HG02678 (cell line): ENCODE measurements around the gene KCNIP2.
A peak's percentile ranks its signal among the peaks of the same experiment; 100 is the strongest.

Source experiments
- ATAC-seq: cut with Tn5 transposase; IDR thresholded peaks from one replicate; pipeline ENCODE4 v1.9.1; 2021; ENCODE audit warnings: mild to moderate bottlenecking, moderate library complexity; ENCODE audit not compliant: unreplicated experiment

KCNIP2 gene

DNA sequence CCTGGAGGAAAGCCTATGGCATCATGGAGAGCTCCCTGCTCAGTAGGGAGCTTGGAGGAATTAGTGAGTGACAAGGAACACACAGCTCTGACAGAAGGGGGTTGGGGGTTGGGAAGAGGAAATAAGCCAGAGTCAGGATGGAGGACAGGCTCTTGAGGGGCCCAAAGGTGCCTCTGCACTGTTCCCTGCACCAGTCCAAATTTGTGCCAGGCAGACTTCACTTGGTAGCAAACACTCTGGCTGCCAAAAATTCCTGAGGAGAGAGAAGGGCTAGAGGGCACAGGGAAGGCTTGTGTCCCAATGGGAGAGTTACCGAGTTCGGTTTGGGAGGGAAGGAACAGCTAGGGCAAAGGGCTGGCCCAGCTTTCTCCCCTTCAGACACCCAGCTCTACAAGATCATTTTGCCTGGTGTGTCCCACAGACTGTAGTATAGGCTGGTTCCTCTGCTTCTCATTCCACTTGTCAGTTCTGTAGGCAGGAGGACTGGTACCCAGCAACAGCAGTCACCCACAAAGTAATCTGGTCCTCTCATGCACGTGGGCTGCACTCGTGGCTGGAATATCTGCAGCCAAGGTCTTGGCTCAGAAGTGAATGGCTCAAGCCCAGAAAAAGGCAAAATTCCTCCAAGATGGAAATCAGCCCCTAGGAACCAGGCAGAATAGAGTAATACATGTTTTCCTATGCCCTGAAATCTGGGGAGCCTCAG is 8.0 kb upstream of the KCNIP2 start:
- no peak for ATAC-seq

DNA sequence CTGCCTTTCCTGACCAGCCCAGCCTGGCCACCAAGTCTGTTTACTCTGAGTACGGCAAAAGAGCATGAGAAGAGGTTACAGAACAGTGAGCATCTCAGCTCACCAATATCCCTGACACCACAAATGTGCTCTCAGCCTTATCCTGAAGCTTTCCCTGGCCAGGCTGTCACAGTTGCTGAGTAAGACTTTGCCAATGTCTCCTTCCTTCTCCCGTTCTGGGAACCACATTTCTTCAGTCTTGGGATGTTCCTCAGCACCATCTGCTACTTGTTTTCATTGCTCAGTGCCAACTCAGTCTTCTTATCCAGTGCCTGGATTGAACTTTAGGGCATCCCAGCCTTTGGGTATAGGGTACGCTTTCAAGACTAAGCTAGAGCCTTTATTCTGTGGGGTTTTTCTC is 7.1 kb upstream of the KCNIP2 start:
- no peak for ATAC-seq

DNA sequence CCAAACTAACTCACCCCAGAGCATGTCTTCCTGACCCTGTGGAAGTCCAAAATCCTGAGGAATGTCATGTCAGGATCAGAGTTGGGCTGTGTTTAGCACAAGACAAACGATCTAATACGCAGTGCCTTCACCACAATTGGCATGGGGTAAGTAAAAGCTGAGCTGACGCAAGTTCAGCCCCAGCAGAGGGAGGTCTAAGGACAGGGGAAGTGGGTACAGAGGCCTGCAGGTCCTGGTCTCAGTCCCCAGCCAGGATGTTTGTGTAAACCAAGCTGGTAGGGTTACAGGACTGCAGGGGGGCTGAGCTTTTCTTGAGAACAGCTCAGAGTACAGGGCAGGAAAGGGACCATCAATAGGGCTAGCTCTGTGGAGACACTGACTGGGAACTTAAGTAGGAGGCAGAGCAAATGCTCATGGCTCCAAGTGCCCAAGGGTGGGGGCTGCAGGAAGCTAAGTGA is 5.3 kb upstream of the KCNIP2 start:
- ATAC-seq = no peak

DNA sequence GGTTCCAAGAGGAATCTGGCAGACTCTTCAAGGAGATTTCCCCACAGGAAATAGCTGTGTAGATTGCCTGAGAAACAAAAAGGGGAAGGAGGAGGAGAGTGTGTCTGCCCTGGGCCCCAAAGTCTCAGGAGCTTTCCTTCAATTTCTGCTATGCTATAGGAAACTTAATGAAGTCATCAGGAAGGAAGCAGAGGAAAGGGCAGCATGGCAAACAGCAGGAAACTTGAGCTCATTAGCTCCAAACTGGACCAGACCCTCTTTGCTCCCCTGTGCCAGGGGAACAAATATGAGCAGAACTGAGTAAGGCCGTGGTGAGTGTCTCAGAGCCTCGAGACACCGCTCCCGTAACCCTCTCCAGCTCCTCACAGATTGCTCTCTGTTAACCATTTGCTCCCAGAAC is 4.8 kb upstream of the KCNIP2 start:
- ATAC-seq = no peak

DNA sequence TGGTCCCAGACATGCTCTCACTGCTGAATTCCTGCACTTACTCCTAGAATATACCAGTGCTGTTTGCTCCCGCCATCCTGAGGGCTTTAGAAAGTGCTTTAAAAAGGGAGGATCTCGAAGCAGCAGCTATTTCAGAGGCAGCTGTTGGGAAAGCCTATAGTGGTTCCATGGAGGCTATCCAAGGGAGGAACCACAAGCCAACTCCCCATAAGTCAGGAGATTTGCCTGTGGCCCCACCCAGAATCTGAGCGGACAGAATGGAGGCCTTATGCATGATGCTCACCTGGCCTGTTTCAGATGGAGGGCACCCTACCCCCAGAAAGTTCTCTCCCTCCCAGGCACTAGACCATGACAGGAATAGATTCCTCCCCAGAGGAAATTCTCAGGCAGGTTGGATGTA is 2.3 kb upstream of the KCNIP2 start:
- no peak for ATAC-seq

DNA sequence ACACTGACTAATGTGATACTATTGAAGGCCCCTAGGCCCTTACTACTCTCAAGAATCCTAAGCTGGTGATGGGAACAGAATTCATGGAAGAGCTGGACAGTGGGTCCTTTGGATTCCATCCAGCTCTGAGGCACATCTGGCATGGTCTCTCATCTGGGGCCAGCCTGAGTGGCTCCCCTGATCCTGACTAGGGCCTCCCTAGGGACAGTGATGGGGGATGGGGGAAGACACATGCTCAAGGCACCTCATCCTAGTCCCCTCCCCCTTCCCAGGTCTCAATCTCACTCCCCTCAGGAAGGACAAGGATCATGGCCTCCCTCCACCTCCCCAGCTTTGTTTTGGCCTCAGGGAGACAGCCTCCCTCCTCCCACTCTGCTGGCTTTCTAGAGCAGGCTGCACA is 1.8 kb downstream of the KCNIP2 start:
- no peak for ATAC-seq

DNA sequence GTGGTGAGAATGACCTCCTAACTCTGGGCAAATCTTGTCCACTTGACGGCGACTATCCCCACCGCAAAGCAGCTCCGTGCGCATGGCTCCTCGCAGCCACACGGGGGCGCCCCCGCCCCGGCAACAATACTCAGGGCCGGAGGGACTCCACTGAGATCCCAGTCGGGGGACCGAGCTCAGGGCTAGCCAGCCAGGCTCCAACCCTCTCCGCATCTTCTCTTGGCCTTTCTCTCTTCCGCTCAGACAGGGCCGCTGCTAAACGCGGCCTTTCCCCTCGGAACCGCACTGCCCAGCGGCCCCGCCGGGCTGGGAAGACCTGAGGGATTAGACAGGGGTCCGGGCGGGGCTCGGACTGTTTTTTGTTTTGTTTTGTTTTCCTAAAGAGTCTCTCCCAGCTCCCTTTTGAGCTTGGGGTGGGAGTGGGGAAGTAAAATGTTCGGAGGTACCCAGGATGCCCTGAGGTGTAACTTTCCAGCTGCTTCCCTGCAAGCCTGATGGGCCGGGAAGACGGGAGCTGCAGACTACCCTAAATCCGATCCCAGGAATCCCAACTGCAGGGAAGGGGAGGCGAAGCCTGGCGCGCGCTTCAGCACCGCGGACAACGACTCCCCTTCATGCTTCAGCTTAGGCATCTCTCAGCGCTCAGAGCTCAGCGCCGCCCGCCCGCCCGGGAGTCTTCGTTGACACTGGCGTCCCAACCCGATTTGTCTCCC is 2.7 kb downstream of the KCNIP2 start:
- peak; percentile 75 for ATAC-seq

DNA sequence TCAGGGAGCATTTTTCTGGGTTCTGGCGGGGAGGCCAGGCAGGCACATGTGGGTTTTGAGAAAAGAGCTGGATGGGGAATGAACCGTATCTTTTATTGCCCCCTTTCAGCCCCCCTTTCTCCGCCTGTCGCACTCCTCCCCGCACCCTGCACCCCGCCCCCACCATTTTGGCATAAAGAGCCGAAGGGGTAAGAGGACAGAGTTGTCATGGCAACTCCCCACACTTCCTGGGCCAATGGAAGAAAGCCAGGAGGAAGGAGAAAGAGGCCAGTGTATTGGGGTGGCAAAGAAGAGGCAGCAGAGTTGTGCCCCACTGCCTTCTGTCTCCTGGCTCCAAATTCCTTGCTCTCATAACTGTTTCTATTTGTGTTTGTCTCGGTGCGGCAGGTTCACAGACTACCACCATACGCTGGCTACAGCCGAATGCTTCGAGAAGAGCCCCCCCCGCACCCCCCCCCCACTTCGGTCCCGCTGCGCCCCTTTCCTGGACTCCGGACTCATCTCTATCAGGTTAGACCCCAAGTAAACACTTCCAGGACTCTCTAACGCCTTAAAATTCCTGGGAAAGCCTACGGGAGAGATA is 3.4 kb downstream of the KCNIP2 start:
- no peak for ATAC-seq

DNA sequence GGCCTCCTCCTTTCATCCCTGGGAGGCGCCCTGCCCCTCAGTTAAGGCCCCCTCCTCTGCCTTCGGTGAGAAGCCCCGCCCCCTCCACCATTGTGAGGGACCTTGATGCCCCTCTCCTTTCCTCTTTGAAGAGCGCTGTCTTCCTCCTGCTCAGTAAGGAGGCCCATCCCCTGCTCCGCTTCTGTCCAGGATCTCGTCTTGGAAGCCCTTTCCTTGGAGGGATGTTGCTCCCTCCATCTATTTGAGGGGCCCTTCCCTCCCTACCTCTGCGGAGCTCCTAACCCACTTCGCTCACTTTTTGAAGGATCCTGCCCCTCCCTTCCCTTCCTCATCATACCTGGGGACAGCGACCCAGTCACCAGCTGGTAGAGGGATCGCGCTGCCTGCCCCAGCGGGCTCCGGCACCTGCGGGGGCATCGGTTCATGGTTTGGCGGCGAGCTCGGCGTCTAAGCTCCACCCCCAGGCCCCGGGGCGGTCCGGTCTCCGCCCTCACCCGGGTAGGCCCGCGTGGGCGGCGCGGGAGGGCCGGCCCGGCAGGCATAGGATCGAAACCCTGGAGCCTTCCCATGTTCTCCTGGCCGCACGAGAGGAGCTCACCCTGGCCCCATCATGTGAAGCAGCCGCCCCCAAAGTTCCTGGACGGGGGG is 4.1 kb downstream of the KCNIP2 start:
- ATAC-seq = no peak

DNA sequence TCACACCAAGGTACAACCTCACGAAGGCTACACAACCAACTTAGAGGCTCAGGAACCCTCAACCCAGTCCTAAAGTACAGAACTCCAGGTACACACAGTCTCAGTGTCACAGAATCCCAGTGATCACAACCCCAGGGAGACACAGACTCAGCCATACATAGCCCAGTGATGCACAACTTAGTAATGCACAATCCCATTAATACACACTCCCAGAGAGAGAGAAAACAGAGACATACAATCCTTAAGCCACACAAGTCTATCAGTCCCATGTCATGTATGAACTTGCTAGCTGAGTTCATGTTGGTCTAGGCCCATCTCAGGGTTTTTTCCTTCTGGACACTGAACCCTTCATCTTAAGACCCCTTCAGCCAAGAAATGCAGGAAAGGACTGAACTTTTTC is 4.6 kb downstream of the KCNIP2 start:
- ATAC-seq = no peak

DNA sequence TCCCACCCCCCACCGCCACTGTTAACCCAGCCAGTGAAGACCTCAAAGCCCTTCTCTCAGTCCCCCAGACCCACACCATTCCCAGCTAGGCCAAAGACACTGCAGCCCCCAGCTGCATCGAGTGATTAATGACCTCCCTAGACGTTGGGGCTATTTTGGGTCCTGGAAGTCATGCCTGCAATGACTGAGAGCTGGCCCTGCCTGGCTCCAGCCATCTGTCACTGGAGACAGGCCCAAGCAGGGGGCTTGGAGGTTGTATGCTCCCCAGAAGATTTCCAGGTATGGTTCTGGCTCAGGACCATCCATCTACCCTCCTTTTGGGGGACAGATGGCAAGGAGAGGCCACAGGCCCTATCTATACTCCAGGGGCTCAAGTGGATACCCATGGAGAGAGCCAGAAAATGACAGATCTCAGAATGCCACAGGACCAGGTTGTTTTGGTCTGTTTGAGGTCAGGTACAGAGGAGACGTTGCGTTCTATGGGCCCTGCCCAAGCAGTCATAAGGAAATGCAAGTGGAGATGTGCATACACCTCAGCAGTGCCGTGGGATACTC is 5.1 kb downstream of the KCNIP2 start:
- no peak for ATAC-seq

DNA sequence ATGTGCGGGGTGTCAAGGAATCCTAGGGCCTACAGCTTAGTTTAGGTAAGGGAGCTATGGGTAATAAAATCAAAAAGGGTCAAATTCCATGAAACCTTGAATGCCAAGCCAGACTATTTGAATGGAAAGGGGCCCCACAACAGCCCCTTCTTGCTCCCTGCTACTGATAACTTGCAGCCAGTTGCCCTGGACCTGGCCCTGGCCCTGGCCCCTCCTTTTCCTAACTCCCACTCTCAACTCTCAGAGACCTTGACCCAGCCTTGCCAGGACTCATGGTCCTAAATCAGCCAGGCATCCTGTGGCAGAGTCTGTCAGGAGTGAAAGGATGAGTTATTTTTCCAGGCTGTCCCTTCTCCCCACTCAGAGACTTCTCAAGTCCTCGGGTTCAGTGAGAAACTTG is 5.9 kb downstream of the KCNIP2 start:
- ATAC-seq = no peak

DNA sequence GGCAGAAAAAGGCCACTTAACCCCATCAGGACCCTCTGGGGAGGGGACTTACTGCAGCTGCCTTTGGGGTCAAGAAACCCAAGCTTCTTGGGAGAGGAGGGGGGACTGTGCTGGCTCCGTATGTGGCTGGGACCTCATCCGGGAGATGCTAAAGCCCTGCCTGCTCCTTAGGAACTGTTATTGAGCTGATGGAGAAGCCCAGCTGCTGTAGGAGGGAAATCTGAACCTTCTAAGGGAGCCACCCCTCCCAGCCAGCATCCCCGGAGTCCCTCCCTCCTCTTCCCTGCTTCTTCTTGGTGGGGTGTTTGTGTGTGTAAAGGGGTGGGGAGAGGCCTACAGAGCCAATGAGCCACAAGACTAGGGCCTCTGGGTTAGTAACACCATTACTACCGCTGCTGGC is 8.2 kb downstream of the KCNIP2 start:
- ATAC-seq = no peak

DNA sequence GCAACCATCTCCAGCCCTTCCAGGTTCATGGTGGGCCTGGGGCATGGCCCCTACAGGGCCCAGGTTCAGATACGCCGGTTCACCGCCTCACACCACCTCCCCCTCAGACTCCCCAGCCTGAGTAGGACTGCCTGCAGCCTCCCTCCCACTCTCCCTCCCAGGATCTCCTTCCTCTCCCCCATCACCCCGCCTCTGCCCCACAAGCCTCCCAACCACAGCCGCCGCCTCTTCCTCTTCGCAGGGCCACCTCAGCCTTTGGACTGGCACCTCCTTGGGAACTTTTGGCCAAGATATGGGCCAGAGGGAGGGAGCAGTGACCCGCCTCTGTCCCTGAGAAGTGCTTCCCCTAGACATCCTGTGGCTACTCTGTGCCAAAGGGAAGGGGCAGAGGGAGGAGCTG is 9.3 kb downstream of the KCNIP2 start:
- ATAC-seq = no peak

DNA sequence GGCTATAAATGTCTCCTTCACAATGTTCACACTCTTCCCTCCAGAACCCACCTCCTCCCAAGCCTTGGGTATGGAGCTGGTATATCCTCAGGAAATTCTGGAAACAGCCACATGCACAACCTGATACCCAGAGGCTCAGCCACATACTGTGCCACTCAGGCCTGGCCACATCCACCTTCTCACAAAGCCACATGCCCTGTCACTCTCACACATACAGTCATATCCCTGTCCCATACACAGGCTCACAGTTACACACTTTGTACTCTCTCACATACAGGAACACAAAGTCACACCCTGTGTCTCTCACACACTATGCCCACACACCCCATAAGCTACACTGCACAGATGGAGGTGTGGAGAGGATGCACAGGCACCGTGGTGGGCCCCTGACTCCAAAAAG is 10.1 kb downstream of the KCNIP2 start:
- ATAC-seq = no peak

DNA sequence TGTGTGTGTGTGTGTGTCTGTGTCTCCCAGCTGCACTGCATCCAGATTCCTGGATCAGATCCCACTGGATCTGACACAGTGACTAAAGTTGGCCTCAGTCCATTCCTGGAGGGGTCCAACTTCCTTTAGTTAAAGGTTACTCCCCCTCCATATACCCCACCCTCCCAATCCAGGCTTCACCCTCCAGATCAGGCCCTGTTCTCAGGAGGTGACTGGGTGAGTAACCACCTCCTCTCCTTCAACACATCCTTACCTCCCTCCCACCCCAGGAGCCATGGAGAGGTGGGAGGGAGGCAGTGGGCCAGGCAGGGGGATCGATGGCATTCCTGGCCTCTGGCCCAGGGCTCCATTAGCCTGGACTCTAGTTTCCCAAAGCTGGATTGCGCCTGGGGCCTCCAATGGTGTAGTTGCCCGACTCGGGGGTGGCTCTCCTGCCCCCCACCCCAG is 11.3 kb downstream of the KCNIP2 start:
- no peak for ATAC-seq

DNA sequence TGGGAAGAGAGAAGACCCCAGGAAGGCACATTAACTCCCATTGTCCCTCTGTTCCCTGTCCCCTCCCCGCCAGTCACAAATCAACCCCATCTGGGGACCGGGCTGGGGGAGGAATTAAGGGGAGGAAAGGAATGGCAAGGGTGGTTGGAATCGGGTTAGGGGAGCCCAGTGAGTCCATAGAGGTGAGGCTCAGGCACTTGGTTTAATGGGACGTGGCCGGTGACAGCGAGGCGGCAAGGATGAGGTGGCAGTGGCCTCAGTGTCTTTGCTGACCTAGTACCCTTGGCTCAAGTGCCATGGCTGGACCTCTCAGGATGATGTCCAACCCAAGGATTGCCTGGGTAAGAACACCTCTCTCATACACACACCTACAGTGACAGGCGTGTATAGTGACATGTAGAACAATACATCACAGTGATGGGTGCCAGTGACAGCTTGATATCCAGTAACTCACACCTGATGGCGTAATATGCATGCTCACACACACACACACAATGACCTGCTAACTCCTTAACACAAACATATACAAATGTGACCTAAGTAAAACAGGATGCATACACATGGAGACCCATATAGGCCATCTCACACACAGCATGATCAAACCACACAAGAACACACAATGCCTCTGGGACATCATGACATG is 12.3 kb downstream of the KCNIP2 start:
- no peak for ATAC-seq

DNA sequence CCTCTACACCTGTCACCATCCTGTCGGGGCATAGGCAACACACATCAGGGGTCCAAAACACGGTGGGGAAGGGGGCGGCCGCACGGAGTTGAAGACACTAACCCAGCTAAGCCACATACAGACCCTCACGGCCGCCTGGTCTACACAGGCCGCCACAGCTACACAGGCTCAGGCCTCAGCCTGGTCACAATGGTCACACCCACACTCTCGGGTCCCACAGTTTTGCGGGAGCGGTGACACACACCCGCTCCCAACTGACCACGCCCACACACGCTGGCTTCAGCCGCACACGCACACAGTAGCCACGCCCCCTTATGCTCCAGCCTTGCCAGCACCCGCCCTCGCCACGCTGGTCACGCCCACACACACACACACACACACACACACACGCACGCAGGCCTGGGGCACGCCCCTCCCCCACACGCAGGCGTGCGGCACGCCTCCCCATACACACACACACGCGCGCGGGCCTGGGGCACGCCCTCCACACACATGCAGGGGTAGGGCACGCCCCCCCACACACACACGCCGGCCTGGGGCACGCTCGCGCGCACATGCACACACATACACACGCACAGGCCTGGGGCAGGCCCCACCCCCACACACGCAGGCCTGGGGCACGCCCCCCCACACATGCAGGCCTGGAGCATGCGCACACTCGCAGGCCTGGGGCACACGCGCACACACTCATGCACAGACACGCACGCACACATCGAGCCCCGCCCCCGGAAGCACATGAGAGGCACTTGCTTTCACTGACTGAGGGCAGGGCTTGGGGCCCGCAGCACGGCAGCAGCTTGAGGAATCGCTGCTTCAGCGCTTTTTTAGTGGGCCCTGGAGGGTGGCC is 13.1 kb downstream of the KCNIP2 start:
- peak; percentile 62 for ATAC-seq

DNA sequence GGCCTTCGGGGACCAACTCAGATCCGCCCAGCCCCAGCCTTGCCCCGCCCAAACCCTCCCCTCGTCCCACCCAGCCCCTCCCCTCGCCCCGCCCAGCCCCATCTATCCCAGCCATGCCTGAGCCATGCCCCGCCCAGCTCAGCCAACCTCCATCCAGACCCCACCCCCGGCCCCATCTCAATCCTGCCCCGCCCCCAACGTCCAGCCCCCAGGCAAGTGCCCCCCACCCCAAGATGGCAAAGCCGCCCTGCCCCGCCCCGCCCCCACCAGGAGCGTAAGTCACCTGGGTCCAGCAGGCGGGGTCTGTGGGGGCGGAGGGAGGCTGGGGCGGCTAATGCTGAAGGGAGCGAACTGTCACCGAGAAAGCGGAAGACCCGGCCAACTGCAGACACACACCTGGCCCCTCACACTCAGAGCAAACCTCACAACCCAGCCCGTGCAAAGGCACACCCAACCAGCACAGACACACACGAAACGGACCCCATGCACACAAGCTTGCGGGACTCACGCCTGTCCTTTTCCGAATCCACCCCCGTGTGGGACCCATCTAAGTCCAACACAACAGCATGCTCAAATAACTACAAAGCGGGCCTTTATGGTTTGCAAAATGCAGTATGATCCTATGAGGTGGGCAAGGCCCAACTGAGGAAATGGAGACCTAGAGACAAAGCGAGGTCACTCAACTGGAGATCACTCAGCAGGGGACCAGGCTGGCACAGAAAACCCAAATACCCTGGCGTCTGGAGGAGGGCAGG is 13.9 kb downstream of the KCNIP2 start:
- no peak for ATAC-seq
